ENCODE measurements around the gene TAMALIN. TPM values are rescaled to one million over a fixed set of nuclear protein-coding genes. Genes with fewer than 3 reads are reported as not detected.

Gene TAMALIN
- total RNA-seq, 1 experiment from 2014 or later = 0.58 TPM

DNA sequence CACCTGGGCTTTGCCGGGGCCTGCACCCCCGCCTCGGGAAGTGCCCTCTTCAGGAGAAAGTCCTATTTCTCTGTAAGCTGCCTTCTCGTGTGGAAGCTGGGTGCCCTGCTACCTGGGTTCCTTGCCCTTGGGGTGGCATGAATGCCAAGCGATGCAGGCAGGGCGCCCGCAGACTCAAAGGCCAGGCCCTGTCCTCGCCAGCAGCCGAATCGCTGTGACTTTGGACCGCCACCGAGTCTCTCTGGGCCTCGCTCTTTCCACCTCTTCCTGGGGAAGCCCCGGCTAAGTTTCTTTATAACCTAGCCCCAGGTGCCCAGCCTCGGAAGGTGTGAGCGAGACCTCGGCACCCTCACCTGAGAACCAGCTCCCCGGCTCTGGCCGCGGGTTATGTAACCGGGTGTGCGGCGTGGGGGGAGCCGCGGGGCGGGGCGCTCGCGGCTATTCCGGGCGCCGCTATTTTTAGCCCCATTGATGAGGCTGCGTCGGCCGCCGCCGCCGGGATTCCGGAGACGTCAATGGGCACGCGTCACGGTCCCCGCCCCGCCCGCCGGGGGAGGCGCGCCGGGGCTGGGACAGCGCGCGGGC lies 29.9 kb downstream of the TAMALIN start:
- no peaks in the 10 kb centered on the region for H3K9me2 ChIP-seq (replicated peaks; ENCODE audit: low read length)
- peak; percentile 81 for DNase-seq
- H3K27me3 ChIP-seq (ENCODE audit: low read length) = no peaks in the 10 kb centered on the region
- ChIA-PET POLR2A (ENCODE audit: unreplicated experiment) (interaction anchor here (1.1 kb wide), 1 partner anchor 15 kb away, joined by 12 read pairs; the partner anchor contains the start of gene NR4A1), CTCF (interaction anchor here (0.9 to 1.0 kb wide), 2 partner anchors 12 to 14 kb away, joined by 3 to 20 read pairs; no protein-coding TSS in a partner anchor)
- H4K20me1 ChIP-seq (ENCODE audit: low read length) = no peaks in the 10 kb centered on the region
- no peak for TF ChIP-seq EZH2 (IDR thresholded peaks at IDR 0.05; ENCODE audit: low read length, unreplicated experiment)
- no peak for TF ChIP-seq EZH2phosphoT487 (IDR thresholded peaks at IDR 0.05; ENCODE audit: borderline replicate concordance, low read length)
- TF ChIP-seq, protein P1, sequence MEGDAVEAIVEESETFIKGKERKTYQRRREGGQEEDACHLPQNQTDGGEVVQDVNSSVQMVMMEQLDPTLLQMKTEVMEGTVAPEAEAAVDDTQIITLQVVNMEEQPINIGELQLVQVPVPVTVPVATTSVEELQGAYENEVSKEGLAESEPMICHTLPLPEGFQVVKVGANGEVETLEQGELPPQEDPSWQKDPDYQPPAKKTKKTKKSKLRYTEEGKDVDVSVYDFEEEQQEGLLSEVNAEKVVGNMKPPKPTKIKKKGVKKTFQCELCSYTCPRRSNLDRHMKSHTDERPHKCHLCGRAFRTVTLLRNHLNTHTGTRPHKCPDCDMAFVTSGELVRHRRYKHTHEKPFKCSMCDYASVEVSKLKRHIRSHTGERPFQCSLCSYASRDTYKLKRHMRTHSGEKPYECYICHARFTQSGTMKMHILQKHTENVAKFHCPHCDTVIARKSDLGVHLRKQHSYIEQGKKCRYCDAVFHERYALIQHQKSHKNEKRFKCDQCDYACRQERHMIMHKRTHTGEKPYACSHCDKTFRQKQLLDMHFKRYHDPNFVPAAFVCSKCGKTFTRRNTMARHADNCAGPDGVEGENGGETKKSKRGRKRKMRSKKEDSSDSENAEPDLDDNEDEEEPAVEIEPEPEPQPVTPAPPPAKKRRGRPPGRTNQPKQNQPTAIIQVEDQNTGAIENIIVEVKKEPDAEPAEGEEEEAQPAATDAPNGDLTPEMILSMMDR (conservative IDR thresholded peaks at IDR 0.05; ENCODE audit: low read depth, low read length) = no peak
- intact Hi-C loops (cut with micrococcal nuclease) = loop anchor here (1.0 kb wide), 1 partner anchor 14 kb away; no protein-coding TSS in a partner anchor
- BruUV-seq (replicated peaks) = no TSS peak
- H2AFZ ChIP-seq (ENCODE audit: low read length) = peak overlapping the region; percentile 33; the same call in 1 of the 2 replicates
- no peaks in the 10 kb centered on the region for H3K36me3 ChIP-seq (ENCODE audit: low read depth, low read length)
- no peaks in the 10 kb centered on the region for H3F3A ChIP-seq (ENCODE audit: low read length, unreplicated experiment)
- H3K9me3 ChIP-seq (ENCODE audit: low read length) = no peaks in the 10 kb centered on the region
- peak overlapping the region; percentile 86 for H3K4me2 ChIP-seq (ENCODE audit: low read length)
- ATAC-seq = peak; percentile 57
- H3K79me2 ChIP-seq (ENCODE audit: low read length) = peaks cover 16% of the 10 kb centered on the region; the same call in 1 of the 2 replicates
- peak overlapping the region; percentile 76 for H3K9ac ChIP-seq (ENCODE audit: low read length)
- peaks cover 29% of the 10 kb centered on the region for H3K4me1 ChIP-seq (ENCODE audit: insufficient read depth, low read length)
- peak overlapping the region; percentile 59 for H3K4me3 ChIP-seq (ENCODE audit: low read length)
- H3K27ac ChIP-seq (ENCODE audit: low read length) = peak overlapping the region; percentile 61

DNA sequence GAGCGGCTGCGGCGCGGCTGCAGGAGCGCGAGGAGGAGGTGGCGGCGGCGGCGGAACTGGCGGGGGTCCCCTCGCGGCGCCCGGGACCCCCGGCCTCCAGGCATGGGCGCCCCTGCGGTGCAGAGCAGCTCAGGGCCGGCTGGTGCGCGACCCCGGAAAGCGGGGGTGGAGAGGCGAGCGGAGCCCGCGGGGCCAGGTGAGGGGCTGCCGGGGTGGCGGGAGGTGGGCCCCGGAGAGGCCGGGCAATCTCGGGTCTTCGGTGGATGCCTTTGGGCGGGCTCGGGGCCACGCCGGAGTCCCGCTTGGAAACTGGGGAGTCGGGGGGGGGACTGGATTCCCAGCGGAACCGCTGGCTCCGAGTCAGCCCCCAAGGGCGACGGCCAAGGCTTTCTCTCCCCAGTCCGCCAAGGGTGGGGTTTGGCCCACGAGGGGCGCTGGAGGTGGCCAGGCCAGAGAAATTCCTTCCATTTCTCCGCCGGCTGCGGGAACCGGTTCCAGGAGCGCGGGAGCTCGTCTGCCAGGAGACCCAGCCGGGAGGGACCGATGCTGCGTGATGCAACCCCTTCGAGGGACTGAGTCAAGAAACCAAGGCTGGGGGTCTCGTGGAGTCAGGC lies 30.6 kb downstream of the TAMALIN start:
- peak overlapping the region; percentile 97 for H3K9ac ChIP-seq (ENCODE audit: low read length)
- no peaks in the 10 kb centered on the region for H4K20me1 ChIP-seq (ENCODE audit: low read length)
- DNase-seq (peak; percentile 36), ATAC-seq (no peak)
- H3K4me3 ChIP-seq (ENCODE audit: low read length) = peak overlapping the region; percentile 91
- peak overlapping the region; percentile 58 for H2AFZ ChIP-seq (ENCODE audit: low read length)
- peaks cover 16% of the 10 kb centered on the region; the same call in 1 of the 2 replicates for H3K79me2 ChIP-seq (ENCODE audit: low read length)
- peak overlapping the region; percentile 95 for H3K4me2 ChIP-seq (ENCODE audit: low read length)
- intact Hi-C loops (cut with micrococcal nuclease) = loop anchor here (1.0 kb wide), 1 partner anchor 13 kb away; no protein-coding TSS in a partner anchor
- H3K36me3 ChIP-seq (ENCODE audit: low read depth, low read length) = no peaks in the 10 kb centered on the region
- no peaks in the 10 kb centered on the region for H3K27me3 ChIP-seq (ENCODE audit: low read length)
- ChIA-PET CTCF (interaction anchor here (0.9 to 1.0 kb wide), 2 partner anchors 12 to 14 kb away, joined by 3 to 20 read pairs; no protein-coding TSS in a partner anchor), POLR2A (ENCODE audit: unreplicated experiment) (no interaction called here)
- peak overlapping the region; percentile 67 for H3K27ac ChIP-seq (ENCODE audit: low read length)
- no peaks in the 10 kb centered on the region for H3K9me3 ChIP-seq (ENCODE audit: low read length)
- no peaks in the 10 kb centered on the region for H3F3A ChIP-seq (ENCODE audit: low read length, unreplicated experiment)
- no peak for TF ChIP-seq EZH2phosphoT487 (IDR thresholded peaks at IDR 0.05; ENCODE audit: borderline replicate concordance, low read length)
- TF ChIP-seq, protein P1 (conservative IDR thresholded peaks at IDR 0.05; ENCODE audit: low read depth, low read length) = peak; percentile 28; the same call in 1 of the 2 replicates
- H3K9me2 ChIP-seq (replicated peaks; ENCODE audit: low read length) = no peaks in the 10 kb centered on the region
- H3K4me1 ChIP-seq (ENCODE audit: insufficient read depth, low read length) = peaks cover 25% of the 10 kb centered on the region
- no TSS peak for BruUV-seq (replicated peaks)
